HG02623 (cell line): ENCODE results near the gene VPS39.

ENCODE experiments used
- ATAC-seq: cut with Tn5 transposase; IDR thresholded peaks from one replicate; pipeline ENCODE4 v1.9.1; 2021; ENCODE audit warnings: moderate library complexity; ENCODE audit not compliant: unreplicated experiment

VPS39 gene

DNA sequence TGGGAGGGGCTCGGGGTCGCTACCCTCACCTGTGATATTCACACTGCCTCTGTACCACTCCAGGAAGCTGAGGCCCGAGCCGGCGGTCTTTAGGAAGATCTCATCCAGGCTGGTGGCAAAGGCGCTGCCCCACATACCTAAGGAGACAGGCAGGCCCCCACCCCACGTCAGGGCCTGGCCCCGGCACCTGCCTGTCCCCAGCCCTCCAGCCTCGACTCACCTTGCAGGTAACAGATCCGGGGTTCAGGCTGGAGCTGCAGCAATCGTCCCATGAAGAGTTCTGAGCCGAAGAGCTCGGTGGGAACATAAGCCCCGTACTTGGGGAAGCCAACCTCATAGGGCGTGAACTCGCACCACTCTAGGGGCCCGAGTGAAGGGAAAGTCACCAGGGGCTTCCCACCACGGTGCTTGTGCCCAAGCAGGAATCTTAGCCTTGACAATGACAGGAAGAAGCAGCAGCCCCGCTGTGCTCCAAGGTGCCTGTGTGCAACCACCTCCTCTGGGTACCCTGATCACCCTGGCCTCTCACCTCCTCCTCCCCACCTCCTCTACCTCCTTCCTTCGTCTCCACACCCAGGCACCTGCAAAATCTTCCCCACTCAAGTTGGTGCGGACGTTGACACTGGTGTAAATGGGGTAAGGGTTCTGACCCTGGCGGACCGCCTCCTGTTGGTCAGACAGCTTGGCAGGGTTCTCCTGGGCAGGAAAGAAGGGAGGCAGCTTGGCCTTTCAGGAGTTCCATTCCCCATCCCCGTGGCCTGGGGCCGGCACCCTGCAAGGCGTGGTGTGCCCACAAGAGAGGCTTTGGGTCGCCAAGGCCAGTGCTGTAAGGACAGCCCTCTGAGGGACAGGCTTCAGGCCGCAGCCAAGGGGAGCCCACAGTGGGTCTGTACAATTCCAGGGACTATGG is 62.3 kb downstream of the VPS39 start:
- no peak for ATAC-seq

DNA sequence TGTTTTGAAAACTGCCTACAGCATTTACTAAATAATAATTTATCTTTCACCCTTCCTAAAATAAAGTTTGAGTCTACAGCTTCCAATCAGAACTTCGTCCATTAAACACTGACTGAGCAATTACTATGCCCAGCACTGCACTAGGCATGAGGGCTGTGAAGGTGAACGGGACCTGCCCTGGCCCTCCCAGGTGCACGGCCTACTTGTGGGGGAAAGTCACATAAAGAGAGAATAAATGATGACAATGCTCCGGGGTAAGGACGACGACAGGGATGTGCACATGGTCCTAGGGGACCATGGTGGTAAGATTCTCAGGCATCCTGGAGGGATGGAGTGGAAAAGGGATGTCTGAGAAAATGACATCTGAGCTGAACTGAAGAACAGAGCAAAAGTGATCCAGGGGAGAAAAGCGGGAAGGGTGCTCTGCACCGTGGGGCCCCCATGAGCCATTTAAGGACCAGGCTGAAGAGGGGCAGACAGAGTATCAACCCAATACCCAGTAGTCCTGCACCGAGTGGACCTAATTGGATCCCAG is 63.2 kb downstream of the VPS39 start:
- no peak for ATAC-seq

DNA sequence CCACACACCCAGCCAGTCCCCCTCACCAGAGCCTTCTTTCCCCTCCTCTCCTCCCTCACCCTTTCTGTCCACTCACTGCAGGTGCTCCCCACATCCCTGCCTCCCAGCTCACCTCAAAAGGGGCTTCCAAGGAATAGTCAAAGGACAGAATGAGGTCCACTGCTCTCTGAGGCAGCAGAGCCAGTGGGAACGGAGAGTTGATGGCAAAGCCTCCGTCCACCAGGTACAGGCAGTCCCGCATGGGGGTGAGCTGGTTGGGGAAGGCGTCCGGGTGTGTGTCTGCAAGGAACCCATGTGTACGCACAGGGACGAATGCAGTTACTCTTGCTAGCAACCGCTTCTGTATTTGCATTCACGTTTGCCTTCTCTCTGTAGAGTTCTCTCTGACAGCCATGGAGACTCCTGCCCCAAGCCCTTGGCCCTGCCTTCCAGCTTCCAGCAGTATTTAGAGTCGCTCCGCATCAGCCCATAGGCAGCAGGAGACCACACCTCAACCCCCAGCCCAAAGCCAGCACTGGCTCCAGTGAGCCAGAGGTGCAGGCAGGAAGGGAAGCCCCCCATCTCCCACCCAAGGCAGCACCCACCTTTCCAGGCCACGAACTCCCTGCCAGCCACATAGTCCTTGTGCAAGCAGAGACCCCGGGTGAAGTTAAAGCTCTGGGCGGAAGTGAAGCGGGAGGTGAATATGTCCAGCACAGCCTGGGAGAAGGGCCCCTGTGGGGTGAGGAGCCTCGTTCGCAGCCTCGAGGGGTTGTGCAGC is 64.1 kb downstream of the VPS39 start:
- no peak for ATAC-seq

DNA sequence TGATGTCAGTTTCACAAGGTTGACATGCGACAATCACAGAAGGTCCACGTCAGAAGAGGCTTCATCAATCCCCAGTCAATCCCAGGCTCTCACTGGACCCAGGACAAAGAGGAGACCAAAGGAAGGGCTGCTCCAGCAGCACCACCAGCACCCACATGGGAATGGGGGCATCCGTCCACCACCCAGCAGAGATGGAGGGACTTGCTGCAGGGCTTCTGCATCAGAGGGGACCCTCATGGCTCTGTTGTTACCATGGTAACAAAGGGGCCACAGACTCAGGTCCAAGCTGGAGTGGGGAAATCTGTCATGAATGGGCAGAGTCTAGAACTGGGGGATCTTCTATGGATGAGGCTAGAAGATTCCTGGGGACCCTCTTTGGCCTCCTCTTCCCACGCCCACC is 64.7 kb downstream of the VPS39 start:
- no peak for ATAC-seq

DNA sequence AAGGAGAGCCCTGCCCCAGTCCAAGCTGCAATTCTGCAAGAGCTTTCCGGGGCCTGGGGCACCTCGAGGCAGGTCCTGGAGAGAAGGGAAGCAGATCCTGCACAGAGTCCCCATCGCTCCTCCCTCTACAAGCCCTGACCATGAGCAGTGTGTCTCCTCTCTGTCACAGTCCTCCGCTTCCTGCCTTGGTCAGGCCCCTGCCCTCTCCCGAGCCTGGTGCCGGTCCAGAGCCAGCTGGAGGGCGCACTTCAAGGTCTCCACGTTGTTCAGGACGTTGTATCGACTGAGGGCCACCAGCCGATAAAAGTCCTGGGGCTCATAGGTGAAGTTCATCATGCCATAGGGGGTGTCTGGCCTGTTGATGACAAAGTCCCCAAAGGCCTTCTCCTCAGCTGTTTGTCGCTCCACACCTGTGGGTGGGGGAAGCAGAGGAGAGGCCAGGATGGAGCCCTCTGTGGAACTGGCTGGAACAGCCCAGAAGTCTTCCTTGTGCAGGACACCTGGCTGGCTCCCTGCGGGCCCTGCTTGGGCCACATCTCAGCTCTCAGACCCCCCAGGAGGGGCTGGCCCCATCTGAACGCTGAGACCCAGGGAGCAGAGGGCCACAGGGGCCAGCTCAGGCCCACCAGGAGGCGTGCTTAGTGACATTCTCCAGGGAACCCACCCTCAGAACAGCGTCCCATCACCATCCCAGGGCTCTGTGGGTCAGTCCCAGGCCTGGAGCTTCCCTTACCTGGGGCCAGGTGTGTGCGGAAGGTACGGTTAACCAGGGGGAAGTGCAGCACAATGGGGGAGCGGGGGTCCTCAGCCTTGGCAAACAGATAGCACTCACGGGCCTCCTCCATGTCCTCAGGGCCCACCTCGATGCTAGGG is 66.1 kb downstream of the VPS39 start:
- no peak for ATAC-seq

DNA sequence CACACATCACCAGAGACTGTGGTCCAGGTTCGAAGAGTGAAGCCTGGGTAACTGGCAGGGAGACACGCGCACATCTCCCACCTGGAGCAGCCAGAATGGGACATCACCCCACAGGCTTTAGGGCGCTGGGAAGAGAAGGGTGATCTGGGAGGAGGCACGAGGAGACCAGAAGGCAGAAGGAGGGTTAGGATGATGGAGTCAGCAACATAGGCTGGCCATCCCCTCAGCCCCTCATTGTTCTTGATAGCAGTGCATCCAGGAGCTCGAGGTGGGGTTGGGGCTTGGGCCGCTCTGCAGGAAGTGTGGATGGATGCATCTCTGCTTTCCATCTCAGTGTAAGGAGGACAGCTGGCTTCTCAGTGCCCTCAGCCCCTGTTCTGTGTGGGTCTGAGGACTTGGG is 66.9 kb downstream of the VPS39 start:
- ATAC-seq: no peak

DNA sequence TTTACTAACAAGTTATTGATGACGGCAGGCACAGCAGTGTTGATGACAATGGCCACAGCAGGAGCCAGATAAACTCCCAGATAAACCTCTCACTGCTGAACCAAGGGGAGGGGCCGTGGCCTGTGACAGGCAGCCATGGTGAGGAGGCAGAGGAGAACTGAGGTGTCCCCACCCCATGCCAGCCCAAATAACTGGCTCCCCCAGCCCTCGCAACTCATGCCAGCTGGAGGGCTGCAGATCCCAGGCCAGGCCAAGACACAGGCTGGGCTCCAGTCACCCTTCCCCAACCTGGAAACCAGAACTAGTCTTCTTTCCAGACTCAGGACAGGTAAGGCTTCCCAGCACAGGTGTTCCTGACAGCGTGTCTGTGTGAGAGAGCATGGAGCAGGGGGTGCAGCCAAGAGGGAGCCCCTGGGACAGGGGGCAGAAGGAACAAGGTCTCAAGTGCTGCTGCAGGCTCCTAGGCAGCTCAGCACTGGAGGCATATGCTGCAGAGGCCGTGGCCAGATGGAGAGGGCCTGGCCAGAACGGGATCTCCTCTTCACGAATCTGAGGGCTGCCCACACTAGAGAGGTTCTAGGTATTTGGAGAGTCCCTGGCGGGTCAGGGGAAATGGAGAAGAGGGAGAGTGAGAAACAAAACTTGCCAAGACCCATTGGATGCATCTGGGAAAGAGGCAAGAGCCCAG is 67.6 kb downstream of the VPS39 start:
- ATAC-seq: no peak

DNA sequence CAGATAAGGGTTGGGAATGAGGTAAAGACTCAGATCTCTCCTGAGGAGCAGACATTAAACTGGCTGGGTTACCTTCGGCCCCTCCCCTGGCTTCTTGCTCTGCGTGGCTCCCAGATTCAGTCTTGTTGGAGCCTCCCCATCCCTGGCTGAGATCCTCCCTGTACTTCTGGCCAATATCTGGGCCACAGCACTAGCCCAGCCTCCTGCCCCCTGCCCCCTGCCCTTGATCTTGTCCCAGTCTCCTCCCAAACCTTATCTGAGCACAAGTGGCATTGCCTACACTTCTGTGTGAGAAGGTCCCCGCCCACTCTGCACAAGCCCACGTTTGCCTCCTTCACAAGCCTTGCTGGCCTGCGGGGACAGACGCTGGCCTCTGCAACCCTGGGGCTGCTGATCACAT is 68.5 kb downstream of the VPS39 start:
- ATAC-seq: no peak

DNA sequence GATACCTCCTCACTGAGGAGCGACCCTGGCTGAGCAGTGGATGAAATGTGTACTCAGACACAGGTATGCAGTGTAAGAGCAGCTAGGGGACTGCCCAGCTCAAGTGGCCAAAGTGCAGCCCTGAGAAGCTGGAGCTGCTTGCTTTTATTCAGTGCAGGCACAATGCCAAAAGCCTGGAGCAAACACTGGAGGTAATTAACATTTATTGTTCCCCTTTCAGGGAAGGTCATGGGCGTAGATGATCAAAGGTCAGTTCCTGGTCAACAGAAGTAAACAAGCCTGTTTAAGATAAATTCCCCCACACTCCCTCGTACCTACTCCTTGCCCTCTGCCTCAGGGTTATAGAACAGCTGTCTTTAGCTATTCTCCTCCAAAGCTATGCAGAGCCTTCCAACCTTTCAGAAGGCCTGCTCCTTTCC is 69.1 kb downstream of the VPS39 start:
- no peak for ATAC-seq

DNA sequence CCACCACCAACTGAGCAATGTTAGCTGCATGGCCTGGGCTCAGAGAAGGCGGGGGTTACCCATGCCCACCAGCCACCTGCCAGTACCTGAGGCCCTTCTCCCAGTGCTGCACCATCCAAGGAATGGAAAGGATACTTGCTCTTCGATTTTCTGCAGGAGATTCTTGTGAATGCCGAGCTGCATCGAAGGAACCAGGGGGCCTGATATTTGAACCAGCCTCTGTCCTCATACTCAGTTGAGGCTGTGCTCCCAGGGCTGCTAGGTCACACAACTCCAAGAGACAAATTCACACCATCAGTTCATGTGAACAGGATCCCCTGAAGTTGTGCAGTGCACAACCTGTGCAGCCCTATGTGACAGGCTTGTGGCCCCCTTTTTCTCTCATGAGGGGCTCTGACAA is 69.7 kb downstream of the VPS39 start:
- ATAC-seq: no peak

DNA sequence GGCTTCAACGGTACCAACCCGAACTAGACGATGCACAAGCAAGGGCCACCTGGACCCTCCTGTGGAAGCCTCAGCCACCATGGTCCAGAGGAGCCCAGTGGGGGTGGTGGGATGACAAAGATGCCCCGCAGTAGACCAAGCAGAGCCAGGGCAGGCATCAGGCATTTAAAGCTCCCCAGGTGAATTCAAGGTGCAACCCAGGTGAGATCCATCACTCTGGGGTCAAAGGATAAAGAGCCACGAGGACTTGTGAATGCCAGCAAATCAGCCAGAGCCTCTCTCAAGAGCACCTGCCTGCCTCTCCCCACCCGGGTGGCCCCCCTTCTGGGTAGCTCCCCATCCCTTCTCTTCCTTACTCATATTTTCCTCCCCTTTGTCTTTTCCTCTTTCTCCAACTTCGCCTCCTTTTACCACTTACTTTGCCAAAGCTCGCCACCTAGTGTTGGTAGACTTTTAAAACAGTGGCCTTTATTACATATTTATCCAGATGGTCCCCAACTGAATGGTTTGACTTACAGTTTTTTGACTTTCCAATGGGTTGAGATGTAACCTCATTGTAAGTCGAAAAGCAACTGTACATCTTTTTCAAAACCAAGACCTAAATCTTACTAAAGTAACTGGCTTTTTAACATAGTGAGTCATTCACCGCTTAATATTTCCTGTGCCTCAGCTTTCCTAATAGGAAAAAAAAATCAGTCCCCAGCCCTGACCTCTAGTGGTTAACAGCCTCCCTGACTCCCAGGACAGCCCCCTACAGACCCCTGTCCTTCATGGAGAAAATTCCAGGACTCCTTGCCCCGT is 70.4 kb downstream of the VPS39 start:
- ATAC-seq: no peak

DNA sequence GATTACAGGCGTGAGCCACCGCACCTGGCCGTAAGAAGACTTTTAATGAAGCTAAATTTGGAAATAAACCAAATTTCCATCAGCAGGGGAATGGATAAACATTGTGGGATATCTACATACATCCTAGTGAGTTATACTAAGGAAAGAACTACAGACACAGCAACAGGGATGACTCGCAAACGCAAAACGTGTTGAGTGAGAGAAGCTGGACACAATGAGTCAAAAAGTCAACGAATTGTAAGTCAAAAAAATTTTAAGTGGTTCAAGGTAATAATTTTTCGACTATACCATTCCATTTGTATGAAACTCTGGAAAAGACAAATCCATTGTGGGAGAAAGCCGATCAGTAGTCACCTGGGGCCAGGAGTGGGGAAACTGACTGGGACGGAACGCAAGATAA is 71.6 kb downstream of the VPS39 start:
- no peak for ATAC-seq

DNA sequence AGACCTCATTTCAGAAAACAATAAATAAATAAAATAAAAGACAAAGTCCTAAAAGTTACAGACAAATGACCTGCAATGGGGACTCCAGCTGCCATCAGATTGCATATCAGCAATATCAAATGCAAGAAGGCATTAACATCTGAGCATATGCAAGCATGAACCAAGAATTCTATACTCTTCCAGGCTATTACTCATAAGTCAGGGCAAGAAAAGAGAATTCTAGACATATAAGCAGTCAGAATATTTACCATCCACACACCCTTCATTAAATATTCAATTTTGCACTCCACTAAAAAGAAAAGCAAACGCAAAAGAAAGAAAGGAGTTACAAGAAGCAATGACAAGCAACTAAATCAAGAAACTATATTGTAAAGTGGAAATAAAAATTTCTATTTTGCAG is 72.8 kb downstream of the VPS39 start:
- ATAC-seq: no peak

DNA sequence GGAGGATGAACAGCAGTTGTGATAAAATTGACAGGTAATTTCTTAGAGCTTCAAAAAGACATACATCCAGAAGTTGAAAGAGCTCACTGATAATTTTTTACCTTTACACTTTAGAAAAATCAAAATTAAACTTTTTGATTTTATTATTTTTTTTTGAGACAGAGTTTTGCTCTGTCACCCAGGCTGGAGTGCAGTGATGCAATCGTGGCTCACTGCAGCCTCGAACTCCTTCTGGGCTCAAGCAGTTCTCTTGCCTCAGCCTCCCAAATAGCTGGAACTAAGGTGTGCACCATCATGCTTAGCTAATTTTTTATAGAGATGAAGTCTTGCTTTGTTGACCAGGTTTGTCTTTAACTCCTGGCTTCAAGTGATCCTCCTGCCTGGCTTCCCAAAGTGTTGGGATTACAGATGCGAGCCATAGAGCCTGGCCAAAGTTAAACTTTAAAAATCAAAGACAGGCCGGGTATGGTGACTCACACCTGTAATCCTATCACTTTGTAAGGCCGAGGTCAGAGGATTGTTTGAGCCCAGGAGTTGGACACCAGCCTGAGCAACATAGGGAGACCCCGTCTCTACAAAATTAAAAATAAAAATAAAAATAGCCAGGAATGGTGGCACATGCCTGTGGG is 73.4 kb downstream of the VPS39 start:
- no peak for ATAC-seq

DNA sequence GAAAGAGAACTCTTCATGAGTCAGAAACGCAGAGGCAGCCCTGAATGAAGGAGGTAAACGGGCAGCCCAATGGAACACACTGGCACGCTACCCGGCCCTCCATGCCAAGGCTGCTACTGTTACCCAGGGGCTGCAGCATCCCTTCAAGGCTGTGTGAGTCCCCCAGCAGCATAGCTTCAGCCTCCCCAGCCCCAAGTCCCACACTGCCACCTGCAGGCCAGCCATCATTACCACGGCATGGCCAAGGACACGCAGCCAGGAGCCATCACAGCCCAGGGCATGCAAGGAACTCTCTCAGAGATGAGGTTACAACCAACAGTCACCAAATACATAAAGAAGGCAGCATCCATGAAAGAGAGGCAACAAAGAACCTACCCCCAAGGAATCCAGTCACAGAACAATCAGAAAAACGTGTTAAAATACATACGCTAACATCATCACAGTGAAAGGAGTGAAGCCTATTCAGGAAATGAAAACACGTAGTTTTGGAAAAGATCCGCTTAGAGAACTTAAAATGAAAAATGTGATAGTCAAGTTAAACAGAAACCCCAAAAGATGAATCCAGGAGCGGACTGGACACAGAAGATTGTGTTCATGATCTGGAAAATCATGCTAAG is 74.1 kb downstream of the VPS39 start:
- no peak for ATAC-seq

DNA sequence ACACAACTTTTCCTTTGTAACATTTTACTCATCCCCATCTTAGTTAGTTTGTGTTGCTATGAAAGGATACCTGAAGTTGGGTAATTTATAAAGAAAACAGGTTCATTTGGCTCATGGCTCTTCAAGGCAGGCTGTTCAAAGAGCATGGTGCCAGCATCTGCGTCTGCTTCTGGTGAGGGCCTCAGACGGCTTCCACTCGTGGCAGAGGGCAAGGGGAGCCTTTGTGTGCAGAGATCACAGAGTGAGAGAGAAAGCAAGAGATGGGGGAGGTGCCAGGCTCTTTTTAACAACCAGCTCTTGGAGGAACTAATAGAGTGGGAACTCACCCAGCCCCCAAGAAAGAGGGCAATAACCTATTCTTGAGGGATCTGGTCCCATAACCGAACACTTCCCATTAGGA is 74.7 kb downstream of the VPS39 start:
- ATAC-seq: no peak

DNA sequence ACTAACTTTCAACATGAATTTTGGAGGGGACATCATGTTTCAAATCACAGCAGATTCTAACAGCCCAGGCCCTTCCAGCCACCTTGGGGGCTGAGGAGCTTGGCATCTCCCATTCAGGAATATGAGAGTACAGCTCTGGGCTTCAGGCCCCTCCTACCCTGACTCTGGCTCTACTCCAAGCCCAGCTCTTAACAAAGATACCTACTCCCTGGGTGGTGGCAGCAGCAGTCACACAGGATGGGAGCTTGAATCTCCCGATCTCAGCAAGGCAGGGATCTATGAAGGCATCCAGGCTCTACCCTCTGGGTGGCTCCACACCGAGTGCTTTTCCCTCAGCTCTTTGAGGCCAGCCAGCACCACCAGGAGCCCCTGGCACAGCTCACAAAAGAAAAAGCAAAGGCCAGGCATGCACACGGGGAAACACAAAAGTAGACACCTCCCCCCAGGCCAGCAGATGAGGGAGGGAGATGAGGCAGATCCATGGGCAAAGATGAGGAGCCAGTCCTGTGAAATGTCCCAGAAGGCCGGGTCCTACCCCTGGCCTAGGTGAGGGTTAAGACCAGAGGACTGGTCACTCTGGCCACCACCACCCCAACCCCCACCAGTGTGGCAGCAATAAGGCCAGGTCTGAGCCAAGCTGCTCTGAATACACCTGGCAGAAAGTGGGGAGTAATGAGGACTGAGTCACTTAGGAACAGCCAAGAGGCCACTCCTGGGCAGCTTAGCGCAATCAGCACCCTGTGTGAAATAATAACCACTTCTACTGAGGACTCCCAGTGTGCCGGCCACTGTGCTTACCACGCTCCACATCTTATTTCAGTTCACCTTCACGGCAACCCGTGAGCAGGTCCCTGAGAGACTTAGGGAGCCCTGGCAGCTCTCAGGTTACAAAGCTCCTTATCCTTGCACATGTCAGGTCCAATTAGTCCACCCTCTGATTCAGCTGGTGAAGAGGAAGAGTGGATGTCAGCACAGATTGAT is 76.0 kb downstream of the VPS39 start:
- no peak for ATAC-seq

DNA sequence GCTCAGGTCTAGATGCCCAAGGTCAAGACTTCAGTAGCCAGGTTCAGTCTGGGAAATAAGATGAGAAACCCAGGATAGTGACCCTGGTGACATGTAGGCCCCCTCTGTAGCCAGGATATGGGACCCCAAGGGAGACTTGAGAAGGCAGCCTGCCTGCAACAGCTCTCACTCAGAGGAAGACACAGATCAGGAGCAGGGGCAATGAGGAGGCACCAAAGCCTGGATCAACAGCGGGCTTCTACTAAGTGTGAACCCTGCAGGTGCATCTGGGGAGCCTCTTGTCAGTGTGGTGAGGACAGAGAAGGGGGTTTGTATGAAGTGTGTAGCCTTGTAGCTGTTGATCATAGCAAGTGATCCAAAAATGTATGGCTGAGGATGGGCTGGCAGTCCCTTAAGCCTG is 77.1 kb downstream of the VPS39 start:
- no peak for ATAC-seq
